Measurements from ENCODE around the gene ACOD1. TPM values are rescaled to one million over a fixed set of nuclear protein-coding genes. Genes with fewer than 3 reads are reported as not detected.

Gene ACOD1
- polyA plus RNA-seq, 1 donor: not detected

GRCh38 chr13:76991796-76992547 is 43.7 kb downstream of the ACOD1 start, which contains the start of gene CLN5:
CLN5 (plus strand) TSS chr13:76992081; CDS start chr13:76992099, 18 bp downstream.
- peak; percentile 85 for DNase-seq

- no peak for DNase-seq
These were observed 44.3 kb downstream of the ACOD1 start for GRCh38 chr13:76992548-76993001.

- no peak for DNase-seq
These were observed 44.7 kb downstream of the ACOD1 start for GRCh38 chr13:76993021-76993420.

GRCh38 chr13:76993473-76993872 is 45.2 kb downstream of the ACOD1 start:
- DNase-seq: no peak

- DNase-seq: no peak
These were observed 46.0 kb downstream of the ACOD1 start for GRCh38 chr13:76994281-76994680.

GRCh38 chr13:77000475-77000874 is 52.2 kb downstream of the ACOD1 start:
- no peak for DNase-seq

GRCh38 chr13:77001540-77001939 is 53.2 kb downstream of the ACOD1 start:
- no peak for DNase-seq

GRCh38 chr13:77001963-77002587 is 53.8 kb downstream of the ACOD1 start:
- no peak for DNase-seq

GRCh38 chr13:77002590-77003190 is 54.4 kb downstream of the ACOD1 start:
- DNase-seq: no peak

Other genes with a start within 250 kb of the ACOD1 start
- gene KCTD12, start 62.1 kb upstream of the ACOD1 start, polyA plus RNA-seq (ENCODE audit: insufficient read length): 82.8 TPM
- 53.4 TPM for gene CLN5, start 43.6 kb downstream of the ACOD1 start, polyA plus RNA-seq (ENCODE audit: insufficient read length)
- 64.1 TPM for gene FBXL3, start 78.6 kb downstream of the ACOD1 start, polyA plus RNA-seq (ENCODE audit: insufficient read length)